Ovary (tissue), 9 donors: ENCODE results near the gene DHX38. TPM values are rescaled to one million over a fixed set of nuclear protein-coding genes. Genes with fewer than 3 reads are reported as not detected.

Experiments used
- DNase-seq, 5 donors: peaks; one replicate each; pipeline ENCODE4 v3.0.0-alpha.2; 2019 to 2020
- H3K27ac ChIP-seq, 2 donors: fragments of 200-600 bp; one replicate each; pipeline versions ENCODE4 v1.5.1 to v1.8.0; 2019 to 2022
- H3K27me3 ChIP-seq: fragments of 200-600 bp; one replicate; pipeline ENCODE4 v1.8.0; 2022
- H3K36me3 ChIP-seq: fragments of 200-600 bp; sonication (generic); one replicate; pipeline ENCODE4 v1.5.1; 2019
- H3K4me1 ChIP-seq: one replicate; pipeline ENCODE4 v1.8.1; 2013; ENCODE audit warnings: mild to moderate bottlenecking, moderate library complexity; ENCODE audit not compliant: insufficient read depth
- H3K4me3 ChIP-seq: fragments of 200-600 bp; sonication (generic); one replicate; pipeline ENCODE4 v1.5.1; 2017
- H3K9me3 ChIP-seq, 2 donors: fragments of 200-600 bp in 1 of 2; sonication (generic) in 1 of 2; one replicate each; pipeline versions ENCODE4 v1.5.1 to v1.8.1; 2013 to 2019; ENCODE audit warnings: mild to moderate bottlenecking in 1 of 2, moderate library complexity in 1 of 2
- EP300 ChIP-seq: sonication (generic); formaldehyde crosslinking; IDR thresholded peaks from one replicate; pipeline ENCODE4 v1.6.1; 2017; ENCODE audit warnings: antibody characterized with exemption
- POLR2A ChIP-seq: fragments of 450-650 bp; IDR thresholded peaks from one replicate; pipeline ENCODE4 v1.6.1; 2017; ENCODE audit warnings: antibody characterized with exemption, mild to moderate bottlenecking, moderate library complexity
- WGBS, 3 donors: extraction: QIAGEN DNeasy Blood & Tissue Kit in 1 of 3; methylation state at CpG; one replicate each; pipeline versions ENCODE4 v1.1.5 to v1.1.7; 2013 to 2017; 5-methylcytosine and 5-hydroxymethylcytosine counted together
- intact Hi-C, 4 donors: fragments of 100-400 bp; cut with DNase I; formaldehyde crosslinking; loops; one replicate each; pipeline versions ENCODE4 v1.11.0 to v1.15.1; 2022 to 2023
- polyA plus RNA-seq, 2 donors: library from polyadenylated mRNA; stranded (reverse); fragments of 200-250 nt in 1 of 2; fragments of 350-450 nt in 1 of 2; fragmentation: Illumina TruSeq in 1 of 2; extraction: RNeasy Lipid Tissue Mini Kit (QIAGEN cat#74804) in 1 of 2; gene quantifications; one replicate each; pipeline ENCODE4 v1.2.3, GENCODE V29; 2013 to 2014
- total RNA-seq, 7 donors: library from RNA; depleted of rRNA in 2 of 7; stranded (reverse); fragments of >200 nt in 2 of 7; fragmentation: NEBNext Ultra II Directional in 3 of 7; extraction: Animal tissue kit (Norgen Biotek cat#: 25700) in 3 of 7; gene quantifications; one replicate each; pipeline versions ENCODE4 v1.1.0 to v1.2.4, GENCODE V29; 2016 to 2023
- TF ChIP-seq, protein P1 (sequence below), 3 donors: fragments of 450-650 bp in 2 of 3; fragments of 200-600 bp in 1 of 3; IDR thresholded peaks; one replicate each; pipeline versions ENCODE4 v1.5.1 to v1.8.0; 2016 to 2022; ENCODE audit warnings: antibody characterized with exemption in 3 of 3, mild to moderate bottlenecking in 1 of 3
- donor health status: DM: no; HTN: no; CAD: no; lungs with moderate emphysema.
- donor health status: DM: no; HTN: no; CAD: no.
- donor health status: Bipolar disorder and iron deficiency.
- donor health status: DM: yes; HTN: yes; CAD: no.
- donor health status: DM: no; HTN: no; CAD: no.
- donor health status: DM: yes; HTN: yes; CAD: no.

The DHX38 gene
- total and polyA plus RNA-seq, 9 donors: 33.0 to 81.7 (median 59.1) TPM

DNA sequence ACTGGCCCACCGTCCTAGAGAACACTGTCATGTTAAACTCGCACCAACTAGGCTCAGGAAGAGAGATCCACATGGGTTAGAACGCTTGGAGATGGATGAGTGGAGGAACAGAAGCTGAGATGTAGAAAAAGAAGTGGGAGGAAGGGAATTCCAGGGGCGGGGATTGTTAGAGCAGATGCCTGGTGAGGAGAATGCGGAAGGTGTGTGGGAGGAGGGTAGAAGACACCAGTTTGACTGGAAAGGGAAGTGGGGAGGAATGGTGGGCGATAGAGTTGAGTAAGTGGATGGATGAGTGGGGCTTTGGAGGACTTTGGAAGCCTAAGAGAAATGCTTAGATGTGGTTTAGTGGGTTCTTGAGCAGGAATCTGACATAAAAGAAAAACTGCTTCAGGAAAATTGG is 37.4 kb downstream of the DHX38 start:
- WGBS, 3 donors: 63 to 65% (median 65%) methylated on average over 6 of the region's 6 CpGs
- no peaks in the 10 kb centered on the region for H3K9me3 ChIP-seq
- no peak overlapping the region for H3K27ac ChIP-seq
- H3K4me1 ChIP-seq: no peaks in the 10 kb centered on the region
- no peaks in the 10 kb centered on the region for H3K36me3 ChIP-seq
- DNase-seq: no peak
- no peak for TF ChIP-seq EP300
- TF ChIP-seq, protein P1, sequence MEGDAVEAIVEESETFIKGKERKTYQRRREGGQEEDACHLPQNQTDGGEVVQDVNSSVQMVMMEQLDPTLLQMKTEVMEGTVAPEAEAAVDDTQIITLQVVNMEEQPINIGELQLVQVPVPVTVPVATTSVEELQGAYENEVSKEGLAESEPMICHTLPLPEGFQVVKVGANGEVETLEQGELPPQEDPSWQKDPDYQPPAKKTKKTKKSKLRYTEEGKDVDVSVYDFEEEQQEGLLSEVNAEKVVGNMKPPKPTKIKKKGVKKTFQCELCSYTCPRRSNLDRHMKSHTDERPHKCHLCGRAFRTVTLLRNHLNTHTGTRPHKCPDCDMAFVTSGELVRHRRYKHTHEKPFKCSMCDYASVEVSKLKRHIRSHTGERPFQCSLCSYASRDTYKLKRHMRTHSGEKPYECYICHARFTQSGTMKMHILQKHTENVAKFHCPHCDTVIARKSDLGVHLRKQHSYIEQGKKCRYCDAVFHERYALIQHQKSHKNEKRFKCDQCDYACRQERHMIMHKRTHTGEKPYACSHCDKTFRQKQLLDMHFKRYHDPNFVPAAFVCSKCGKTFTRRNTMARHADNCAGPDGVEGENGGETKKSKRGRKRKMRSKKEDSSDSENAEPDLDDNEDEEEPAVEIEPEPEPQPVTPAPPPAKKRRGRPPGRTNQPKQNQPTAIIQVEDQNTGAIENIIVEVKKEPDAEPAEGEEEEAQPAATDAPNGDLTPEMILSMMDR (IDR thresholded peaks at IDR 0.05): no peak
- no peak for TF ChIP-seq POLR2A
- H3K4me3 ChIP-seq: no peak overlapping the region
- intact Hi-C loops: no loop called here
- H3K27me3 ChIP-seq: no peaks in the 10 kb centered on the region

DNA sequence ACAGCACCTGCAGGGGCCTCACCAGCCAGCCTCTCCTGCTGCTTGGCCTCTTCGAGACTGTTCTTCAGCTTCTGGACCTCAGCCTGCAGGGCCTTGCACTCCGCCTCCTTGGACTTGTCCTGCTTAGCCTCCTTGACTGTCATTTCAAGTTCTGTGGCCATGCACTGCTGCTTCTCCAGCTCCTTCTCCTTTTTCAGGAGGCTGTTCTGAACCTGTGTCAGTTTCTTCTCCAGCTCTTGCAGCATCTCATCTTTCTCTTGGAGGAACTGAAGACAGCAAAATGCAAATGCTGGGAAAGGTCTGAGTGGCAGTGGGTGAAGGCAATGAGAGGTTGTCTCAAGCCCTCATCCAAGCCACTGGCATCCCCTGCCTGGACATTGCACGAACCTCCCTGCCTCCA is 39.1 kb downstream of the DHX38 start:
- 87 to 93% (median 88%) methylated on average over 3 of the region's 3 CpGs for WGBS, 3 donors

DNA sequence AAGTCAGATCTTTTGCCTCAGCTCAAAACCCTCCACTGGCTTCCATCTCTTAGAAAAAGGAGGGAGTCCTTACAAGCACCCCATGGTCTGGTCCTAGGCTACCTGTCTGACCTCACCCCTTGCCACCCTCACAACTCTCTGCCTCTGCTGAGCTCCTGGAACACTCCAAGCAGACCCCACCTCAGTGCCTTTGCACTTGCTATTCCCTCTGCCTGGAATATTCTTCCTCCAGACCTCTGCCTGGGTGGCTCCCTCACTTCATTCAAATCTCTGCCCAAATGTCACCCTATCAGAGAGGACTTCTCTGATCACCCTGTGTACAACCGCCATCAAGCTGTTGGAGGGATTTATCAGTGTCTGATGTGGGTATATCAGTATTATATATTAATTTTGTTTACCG is 40.9 kb downstream of the DHX38 start:
- Histone ChIP-seq H3K4me1 (no peaks in the 10 kb centered on the region), H3K36me3 (no peaks in the 10 kb centered on the region), H3K9me3 (no peaks in the 10 kb centered on the region), H3K27ac (no peak overlapping the region), H3K27me3 (no peaks in the 10 kb centered on the region), H3K4me3 (no peak overlapping the region)
- 93 to 98% (median 94%) methylated on average over 2 of the region's 2 CpGs for WGBS, 3 donors
- intact Hi-C loops: no loop called here
- TF ChIP-seq, protein P1 (IDR thresholded peaks at IDR 0.05): no peak
- no peak for TF ChIP-seq EP300
- TF ChIP-seq POLR2A: no peak
- no peak for DNase-seq

More for the DNA sequence above, 39.1 kb downstream of the DHX38 start:
- H3K9me3 ChIP-seq: no peaks in the 10 kb centered on the region
- no peaks in the 10 kb centered on the region for H3K27me3 ChIP-seq
- no peaks in the 10 kb centered on the region for H3K36me3 ChIP-seq
- no peak for DNase-seq
- TF ChIP-seq POLR2A (no peak), EP300 (no peak)
- TF ChIP-seq, protein P1 (IDR thresholded peaks at IDR 0.05): no peak
- no peak overlapping the region for H3K4me3 ChIP-seq
- no peaks in the 10 kb centered on the region for H3K4me1 ChIP-seq
- intact Hi-C loops: no loop called here
- no peak overlapping the region for H3K27ac ChIP-seq

DNA sequence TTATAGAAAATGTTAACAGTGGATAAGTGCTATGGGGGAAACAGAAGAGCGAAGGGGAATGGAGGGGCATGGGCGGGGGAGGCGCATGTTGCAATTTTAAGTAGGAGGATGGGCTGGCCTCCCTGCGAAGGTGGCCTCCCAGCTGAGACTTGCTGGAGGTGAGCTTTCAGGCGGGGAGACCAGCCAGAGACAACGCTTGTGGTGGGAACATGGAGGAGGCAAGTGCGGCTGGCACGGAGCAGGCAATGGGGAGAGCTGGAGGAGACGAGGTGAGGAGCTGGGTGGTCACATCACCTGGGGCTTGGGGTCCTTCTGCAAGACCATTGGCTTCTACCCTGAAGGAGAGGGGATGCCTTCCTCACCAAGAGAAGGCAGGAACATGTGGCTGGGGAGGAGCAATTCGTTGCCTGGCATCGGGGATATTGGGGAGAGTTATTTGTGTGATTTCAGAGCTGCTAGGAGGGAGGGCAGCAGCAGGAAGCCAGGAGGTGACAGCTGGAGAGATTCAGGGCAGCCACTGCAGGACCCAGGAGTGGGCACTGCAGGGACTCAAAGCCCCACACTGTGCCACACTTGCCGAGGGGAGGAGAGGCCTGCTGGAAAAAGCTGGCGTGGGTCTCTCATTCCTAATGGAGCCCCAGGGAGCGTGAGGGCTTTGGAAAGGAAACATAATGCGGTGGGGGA is 43.9 kb downstream of the DHX38 start:
- H3K27me3 ChIP-seq: no peaks in the 10 kb centered on the region
- no peak overlapping the region for H3K4me3 ChIP-seq
- H3K36me3 ChIP-seq: no peaks in the 10 kb centered on the region
- no peak for DNase-seq
- TF ChIP-seq POLR2A: no peak
- TF ChIP-seq, protein P1 (IDR thresholded peaks at IDR 0.05): no peak
- TF ChIP-seq EP300: no peak
- no peaks in the 10 kb centered on the region for H3K4me1 ChIP-seq
- WGBS, 3 donors: 81 to 83% (median 82%) methylated on average over 15 of the region's 15 CpGs
- no peak overlapping the region for H3K27ac ChIP-seq
- intact Hi-C loops: no loop called here
- H3K9me3 ChIP-seq: no peaks in the 10 kb centered on the region
